ENCODE results near the gene RAD51B.

The RAD51B gene

GRCh38 chr14:67926821-67927220, 107.2 kb downstream of the RAD51B start:
- no peaks in the 10 kb centered on the region for H3F3A ChIP-seq (ENCODE audit: insufficient read depth, low read length)
- no peak for DNase-seq

GRCh38 chr14:67927244-67927643, 107.7 kb downstream of the RAD51B start:
- TF ChIP-seq CTCF (IDR thresholded peaks at IDR 0.05; ENCODE audit: low read length): no peak
- no peak for TF ChIP-seq EZH2 (optimal IDR thresholded peaks at IDR 0.05; ENCODE audit: low read depth, low read length)
- no peak for TF ChIP-seq EZH2phosphoT487 (IDR thresholded peaks at IDR 0.05; ENCODE audit: low read length)
- DNase-seq: no peak
- H3K79me2 ChIP-seq (ENCODE audit: low read length): no peaks in the 10 kb centered on the region
- H3F3A ChIP-seq (ENCODE audit: insufficient read depth, low read length): no peaks in the 10 kb centered on the region
- H3K4me2 ChIP-seq (ENCODE audit: low read depth, low read length): no peak overlapping the region
- H3K36me3 ChIP-seq (replicated peaks; ENCODE audit: insufficient read depth, low read length): no peaks in the 10 kb centered on the region
- H4K20me1 ChIP-seq (ENCODE audit: insufficient read depth, low read length): no peaks in the 10 kb centered on the region
- no peaks in the 10 kb centered on the region for H3K9me3 ChIP-seq (replicated peaks; ENCODE audit: insufficient read depth, low read length)
- H3K4me1 ChIP-seq (ENCODE audit: low read length): no peaks in the 10 kb centered on the region
- H3K27ac ChIP-seq (ENCODE audit: low read length): no peak overlapping the region
- H2AFZ ChIP-seq (ENCODE audit: low read length): no peak overlapping the region
- H3K9ac ChIP-seq (ENCODE audit: low read length): no peak overlapping the region
- no peak overlapping the region for H3K4me3 ChIP-seq (ENCODE audit: low read length)
- H3K27me3 ChIP-seq (replicated peaks; ENCODE audit: insufficient read depth, low read length): no peaks in the 10 kb centered on the region
- no peaks in the 10 kb centered on the region for H3K9me2 ChIP-seq (replicated peaks; ENCODE audit: insufficient read depth, low read length)

More at GRCh38 chr14:67926821-67927220, 107.2 kb downstream of the RAD51B start:
- Histone ChIP-seq H3K4me3 (ENCODE audit: low read length) (no peak overlapping the region), H3K4me1 (ENCODE audit: low read length) (no peaks in the 10 kb centered on the region), H3K79me2 (ENCODE audit: low read length) (no peaks in the 10 kb centered on the region), H3K4me2 (ENCODE audit: low read depth, low read length) (no peak overlapping the region), H2AFZ (ENCODE audit: low read length) (no peak overlapping the region), H3K36me3 (replicated peaks; ENCODE audit: insufficient read depth, low read length) (no peaks in the 10 kb centered on the region), H3K27me3 (replicated peaks; ENCODE audit: insufficient read depth, low read length) (no peaks in the 10 kb centered on the region), H3K9me2 (replicated peaks; ENCODE audit: insufficient read depth, low read length) (no peaks in the 10 kb centered on the region), H3K9ac (ENCODE audit: low read length) (no peak overlapping the region), H3K27ac (ENCODE audit: low read length) (no peak overlapping the region), H3K9me3 (replicated peaks; ENCODE audit: insufficient read depth, low read length) (no peaks in the 10 kb centered on the region), H4K20me1 (ENCODE audit: insufficient read depth, low read length) (no peaks in the 10 kb centered on the region)
- TF ChIP-seq EZH2phosphoT487 (IDR thresholded peaks at IDR 0.05; ENCODE audit: low read length): no peak
- TF ChIP-seq CTCF (IDR thresholded peaks at IDR 0.05; ENCODE audit: low read length): no peak
- no peak for TF ChIP-seq EZH2 (optimal IDR thresholded peaks at IDR 0.05; ENCODE audit: low read depth, low read length)

GRCh38 chr14:67928375-67928774, 108.8 kb downstream of the RAD51B start:
- no peak overlapping the region for H3K9ac ChIP-seq (ENCODE audit: low read length)
- TF ChIP-seq CTCF (IDR thresholded peaks at IDR 0.05; ENCODE audit: low read length): no peak
- no peak for TF ChIP-seq EZH2 (optimal IDR thresholded peaks at IDR 0.05; ENCODE audit: low read depth, low read length)
- TF ChIP-seq EZH2phosphoT487 (IDR thresholded peaks at IDR 0.05; ENCODE audit: low read length): no peak
- no peak for DNase-seq
- no peaks in the 10 kb centered on the region for H3K9me3 ChIP-seq (replicated peaks; ENCODE audit: insufficient read depth, low read length)
- H3K9me2 ChIP-seq (replicated peaks; ENCODE audit: insufficient read depth, low read length): no peaks in the 10 kb centered on the region
- H3K27ac ChIP-seq (ENCODE audit: low read length): no peak overlapping the region
- no peaks in the 10 kb centered on the region for H3K79me2 ChIP-seq (ENCODE audit: low read length)
- H3F3A ChIP-seq (ENCODE audit: insufficient read depth, low read length): no peaks in the 10 kb centered on the region
- H3K4me1 ChIP-seq (ENCODE audit: low read length): no peaks in the 10 kb centered on the region
- no peak overlapping the region for H3K4me3 ChIP-seq (ENCODE audit: low read length)
- H2AFZ ChIP-seq (ENCODE audit: low read length): no peak overlapping the region
- no peaks in the 10 kb centered on the region for H3K27me3 ChIP-seq (replicated peaks; ENCODE audit: insufficient read depth, low read length)
- H3K36me3 ChIP-seq (replicated peaks; ENCODE audit: insufficient read depth, low read length): no peaks in the 10 kb centered on the region
- no peaks in the 10 kb centered on the region for H4K20me1 ChIP-seq (ENCODE audit: insufficient read depth, low read length)
- H3K4me2 ChIP-seq (ENCODE audit: low read depth, low read length): no peak overlapping the region
